HepG2 (cell line): Measurements from ENCODE around the gene C19orf73. TPM values are rescaled to one million over a fixed set of nuclear protein-coding genes. Genes with fewer than 3 reads are reported as not detected.
A peak's percentile ranks its signal among the peaks of the same experiment; 100 is the strongest.

Experiments
- DPF2 ChIP-seq: sonication (generic); formaldehyde crosslinking; IDR thresholded peaks from 2 replicates; pipeline ENCODE4 v1.4.0; 2020; ENCODE audit warnings: mild to moderate bottlenecking, low read depth, missing genetic modification reagents, borderline replicate concordance
- FOXO1 ChIP-seq: sonication (generic); formaldehyde crosslinking; IDR thresholded peaks from 2 replicates; pipeline ENCODE4 v1.4.0; 2020; ENCODE audit warnings: missing genetic modification reagents
- HNF4G ChIP-seq, 2 experiments: sonication (generic) in 1 of 2; formaldehyde crosslinking in 1 of 2; IDR thresholded peaks; 2 replicates each; pipeline versions ENCODE4 v1.4.0 to v1.6.1; 2011 to 2020; ENCODE audit warnings: borderline replicate concordance in 2 of 2, low read depth in 2 of 2, mild to moderate bottlenecking in 2 of 2, low read length in 1 of 2, missing genetic modification reagents in 1 of 2, moderate library complexity in 1 of 2
- JUND ChIP-seq: sonication (generic); formaldehyde crosslinking; IDR thresholded peaks from 2 replicates; pipeline ENCODE4 v1.8.0; 2022; ENCODE audit warnings: mild to moderate bottlenecking, missing genetic modification reagents
- LCORL ChIP-seq, 2 experiments: fragments of 450-650 bp in 1 of 2; sonication (generic) in 1 of 2; formaldehyde crosslinking in 1 of 2; IDR thresholded peaks; 2 replicates each; pipeline versions ENCODE4 v1.5.0 to v1.6.1; 2017 to 2020; ENCODE audit warnings: antibody characterized with exemption in 1 of 2, missing genetic modification reagents in 1 of 2
- MAFF ChIP-seq: IDR thresholded peaks from 2 replicates; pipeline ENCODE4 v1.6.1; 2011; ENCODE audit warnings: low read depth, low read length, improper control_type of control experiment
- NFKBIZ ChIP-seq: IDR thresholded peaks from 2 replicates; pipeline ENCODE4 v1.6.1; 2018; ENCODE audit warnings: missing genetic modification reagents, missing compliant biosample characterization
- PHF8 ChIP-seq: sonication (generic); formaldehyde crosslinking; IDR thresholded peaks from 2 replicates; pipeline ENCODE4 v1.5.0; 2020; ENCODE audit warnings: missing genetic modification reagents
- PTBP1 ChIP-seq: fragments of 200-400 bp; formaldehyde crosslinking; IDR thresholded peaks from 2 replicates; pipeline ENCODE4 v1.6.1; 2018; ENCODE audit warnings: low read length, low read depth; ENCODE audit not compliant: poor library complexity, severe bottlenecking
- RBFOX2 ChIP-seq: fragments of 200-400 bp; formaldehyde crosslinking; IDR thresholded peaks from 2 replicates; pipeline ENCODE4 v1.6.1; 2017; ENCODE audit warnings: low read depth, mild to moderate bottlenecking, low read length
- SOX5 ChIP-seq: IDR thresholded peaks from 2 replicates; pipeline ENCODE4 v1.6.1; 2016; ENCODE audit warnings: borderline replicate concordance
- SP140L ChIP-seq: sonication (generic); formaldehyde crosslinking; IDR thresholded peaks from 2 replicates; pipeline ENCODE4 v1.4.0; 2020; ENCODE audit warnings: missing genetic modification reagents, borderline replicate concordance
- SP5 ChIP-seq: IDR thresholded peaks from 2 replicates; pipeline ENCODE4 v1.6.1; 2016; ENCODE audit warnings: low read depth, borderline replicate concordance
- TBP ChIP-seq: sonication (generic); formaldehyde crosslinking; IDR thresholded peaks from 2 replicates; pipeline ENCODE4 v1.5.0; 2020; ENCODE audit warnings: missing genetic modification reagents
- TMF1 ChIP-seq: sonication (generic); formaldehyde crosslinking; IDR thresholded peaks from 2 replicates; pipeline ENCODE4 v1.8.1; 2022; ENCODE audit warnings: low read depth, missing genetic modification reagents
- YY1 ChIP-seq: IDR thresholded peaks from 2 replicates; pipeline ENCODE4 v1.6.1; 2011; ENCODE audit warnings: low read length, low read depth, moderate library complexity, mild to moderate bottlenecking; ENCODE audit not compliant: insufficient read depth, insufficient replicate concordance
- ZBED4 ChIP-seq: sonication (generic); formaldehyde crosslinking; IDR thresholded peaks from 2 replicates; pipeline ENCODE4 v1.4.0; 2020; ENCODE audit warnings: missing genetic modification reagents, borderline replicate concordance
- ZBTB8A ChIP-seq: sonication (generic); formaldehyde crosslinking; IDR thresholded peaks from 2 replicates; pipeline ENCODE4 v1.4.0; 2020; ENCODE audit warnings: mild to moderate bottlenecking, low read depth, missing genetic modification reagents, borderline replicate concordance
- ZNF230 ChIP-seq: sonication (generic); formaldehyde crosslinking; IDR thresholded peaks from 2 replicates; pipeline ENCODE4 v1.4.0; 2020; ENCODE audit warnings: mild to moderate bottlenecking, missing genetic modification reagents
- ZNF232 ChIP-seq: sonication (generic); formaldehyde crosslinking; IDR thresholded peaks from 2 replicates; pipeline ENCODE4 v1.4.0; 2020; ENCODE audit warnings: missing genetic modification reagents, borderline replicate concordance
- ZNF292 ChIP-seq: sonication (generic); formaldehyde crosslinking; IDR thresholded peaks from 2 replicates; pipeline ENCODE4 v1.8.1; 2022; ENCODE audit warnings: mild to moderate bottlenecking, low read depth, missing genetic modification reagents, borderline replicate concordance
- ZNF839 ChIP-seq: sonication (generic); formaldehyde crosslinking; IDR thresholded peaks from 2 replicates; pipeline ENCODE4 v1.4.0; 2020; ENCODE audit warnings: missing genetic modification reagents, mild to moderate bottlenecking, borderline replicate concordance
- ZSCAN20 ChIP-seq: sonication (generic); formaldehyde crosslinking; IDR thresholded peaks from 2 replicates; pipeline ENCODE4 v1.4.0; 2020; ENCODE audit warnings: missing genetic modification reagents, mild to moderate bottlenecking, borderline replicate concordance
- polyA plus RNA-seq, 8 experiments: library from polyadenylated mRNA; depleted of rRNA in 3 of 8; stranded (reverse) in 7 of 8; unstranded in 1 of 8; fragments of >200 nt; fragmentation: Illumina TruSeq in 4 of 8; extraction: Trizol in 4 of 8; gene quantifications; 2 replicates each; pipeline versions ENCODE4 v1.2.1 to v1.2.3, GENCODE V29; 2011 to 2016; ENCODE audit warnings: low read depth in 4 of 8, missing spikeins in 1 of 8, mixed read lengths in 1 of 8; ENCODE audit not compliant: insufficient read depth in 1 of 8
- total RNA-seq, 5 experiments: library from RNA; depleted of rRNA; stranded (reverse); fragments of >200 nt; fragmentation: Illumina TruSeq; extraction: Trizol; gene quantifications; 2 replicates each; pipeline ENCODE4 v1.2.3, GENCODE V29; 2016; ENCODE audit warnings: low read depth in 1 of 5
- TF ChIP-seq, protein P1 (sequence below): sonication (generic); formaldehyde crosslinking; IDR thresholded peaks from 2 replicates; pipeline ENCODE4 v1.4.0; 2020; ENCODE audit warnings: mild to moderate bottlenecking, missing genetic modification reagents

Gene C19orf73
- total and polyA plus RNA-seq, 2 of the 13 experiments (the other 11 are each of a cell fraction or from before 2014, with no cell fraction given), result 1.4 to 1.5 TPM

DNA sequence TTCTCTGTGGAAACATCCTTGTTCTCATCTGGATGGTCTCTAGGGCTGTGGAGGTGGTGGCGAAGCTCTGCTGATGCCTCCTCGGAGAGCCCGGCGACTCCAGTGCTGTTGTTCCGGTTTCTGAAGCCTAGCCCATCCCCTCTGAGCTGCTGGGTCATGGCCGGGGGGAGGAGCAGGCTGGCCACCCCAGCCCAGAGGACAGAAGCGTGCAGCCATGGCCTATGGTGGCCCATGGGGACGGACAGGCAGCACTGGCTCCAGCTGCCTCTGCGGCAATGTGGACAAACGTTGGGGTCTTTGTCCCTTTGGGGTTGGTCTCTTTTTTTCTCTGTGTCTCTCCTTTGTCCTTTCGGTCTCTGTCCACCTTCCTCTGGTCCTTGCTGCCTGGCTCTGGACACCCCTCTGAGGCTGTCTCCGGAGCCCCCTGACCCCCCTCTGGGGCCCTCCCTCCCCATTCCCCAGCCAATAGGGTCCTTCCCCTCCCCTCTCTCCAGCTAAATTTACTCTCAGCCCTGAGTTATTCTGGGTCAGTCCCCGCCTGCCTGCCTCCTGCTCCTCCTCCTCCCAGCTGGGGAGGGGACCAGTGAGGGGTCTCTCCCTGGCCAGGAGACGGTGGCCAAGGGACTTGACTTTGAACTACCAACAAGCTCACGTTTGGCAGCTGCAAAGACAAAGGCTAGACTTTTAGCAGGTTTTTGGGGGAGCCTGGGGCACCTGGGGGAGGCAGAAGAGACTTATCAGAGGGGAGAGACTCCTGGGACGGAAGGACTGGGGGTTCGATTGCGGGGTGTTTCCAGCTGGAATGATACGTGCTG, 36.3 kb upstream of the C19orf73 start, which contains the start of gene HRC (continued):
- TF ChIP-seq ZSCAN20 (CRISPR knock-in tag) (no peak), ZBTB8A (CRISPR knock-in tag) (no peak), ZNF292 (no peak), FOXO1 (peak; percentile 14; the same call in 1 of the 2 replicates), TMF1 (no peak), PHF8 (CRISPR knock-in tag) (peak; percentile 61), HNF4G (IDR thresholded peaks at IDR 0.05; ENCODE audit: borderline replicate concordance, low read depth, low read length) (no peak), HNF4G (CRISPR knock-in tag; IDR thresholded peaks at IDR 0.05; ENCODE audit: borderline replicate concordance, low read depth) (no peak), ZNF232 (no peak), SP5 (peak; percentile 85), SP140L (no peak), YY1 (peak; percentile 71), ZNF230 (CRISPR knock-in tag) (peak; percentile 45; the same call in 1 of the 2 replicates), PTBP1 (no peak), RBFOX2 (no peak), ZNF839 (no peak), MAFF (no peak), SOX5 (CRISPR knock-in tag) (no peak), DPF2 (CRISPR knock-in tag) (no peak), ZBED4 (CRISPR knock-in tag) (no peak), TBP (no peak), LCORL (IDR thresholded peaks at IDR 0.05) (no peak), LCORL (CRISPR knock-in tag; IDR thresholded peaks at IDR 0.05) (peak; percentile 57), NFKBIZ (CRISPR knock-in tag) (no peak), JUND (CRISPR knock-in tag) (no peak)
- TF ChIP-seq, protein P1, sequence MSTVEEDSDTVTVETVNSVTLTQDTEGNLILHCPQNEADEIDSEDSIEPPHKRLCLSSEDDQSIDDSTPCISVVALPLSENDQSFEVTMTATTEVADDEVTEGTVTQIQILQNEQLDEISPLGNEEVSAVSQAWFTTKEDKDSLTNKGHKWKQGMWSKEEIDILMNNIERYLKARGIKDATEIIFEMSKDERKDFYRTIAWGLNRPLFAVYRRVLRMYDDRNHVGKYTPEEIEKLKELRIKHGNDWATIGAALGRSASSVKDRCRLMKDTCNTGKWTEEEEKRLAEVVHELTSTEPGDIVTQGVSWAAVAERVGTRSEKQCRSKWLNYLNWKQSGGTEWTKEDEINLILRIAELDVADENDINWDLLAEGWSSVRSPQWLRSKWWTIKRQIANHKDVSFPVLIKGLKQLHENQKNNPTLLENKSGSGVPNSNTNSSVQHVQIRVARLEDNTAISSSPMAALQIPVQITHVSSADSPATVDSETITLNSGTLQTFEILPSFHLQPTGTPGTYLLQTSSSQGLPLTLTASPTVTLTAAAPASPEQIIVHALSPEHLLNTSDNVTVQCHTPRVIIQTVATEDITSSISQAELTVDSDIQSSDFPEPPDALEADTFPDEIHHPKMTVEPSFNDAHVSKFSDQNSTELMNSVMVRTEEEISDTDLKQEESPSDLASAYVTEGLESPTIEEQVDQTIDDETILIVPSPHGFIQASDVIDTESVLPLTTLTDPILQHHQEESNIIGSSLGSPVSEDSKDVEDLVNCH (CRISPR knock-in tag), result no peak
